ENCODE measurements around the gene PNRC1.
"Not testable (repeated sequence)": the region's sequence is repeated elsewhere in the genome, so short reads cannot be mapped to it uniquely, and the experiment has no call there.

PNRC1 gene

GRCh38 chr6:89048288-89048923 lies 32.1 kb upstream of the PNRC1 start:
- Mint-ChIP-seq H3K4me3 (no peak overlapping the region), H3K27ac (no peak overlapping the region), H3K9me3 (no peaks in the 10 kb centered on the region), H3K27me3 (no peaks in the 10 kb centered on the region), H3K4me1 (ENCODE audit: low read depth) (peaks cover 14% of the 10 kb centered on the region), H3K36me3 (ENCODE audit: low read depth) (no peaks in the 10 kb centered on the region)

GRCh38 chr6:89048985-89049384 lies 31.6 kb upstream of the PNRC1 start:
- Mint-ChIP-seq H3K4me3 (no peak overlapping the region), H3K4me1 (ENCODE audit: low read depth) (peaks cover 14% of the 10 kb centered on the region), H3K9me3 (peaks cover under 1% of the 10 kb centered on the region), H3K36me3 (ENCODE audit: low read depth) (no peaks in the 10 kb centered on the region), H3K27ac (no peak overlapping the region), H3K27me3 (no peaks in the 10 kb centered on the region)

GRCh38 chr6:89050155-89050554 lies 30.4 kb upstream of the PNRC1 start:
- Mint-ChIP-seq H3K27ac (no peak overlapping the region), H3K27me3 (no peaks in the 10 kb centered on the region), H3K9me3 (peaks cover 4% of the 10 kb centered on the region), H3K4me3 (no peak overlapping the region), H3K4me1 (ENCODE audit: low read depth) (peaks cover 14% of the 10 kb centered on the region), H3K36me3 (ENCODE audit: low read depth) (no peaks in the 10 kb centered on the region)

DNA sequence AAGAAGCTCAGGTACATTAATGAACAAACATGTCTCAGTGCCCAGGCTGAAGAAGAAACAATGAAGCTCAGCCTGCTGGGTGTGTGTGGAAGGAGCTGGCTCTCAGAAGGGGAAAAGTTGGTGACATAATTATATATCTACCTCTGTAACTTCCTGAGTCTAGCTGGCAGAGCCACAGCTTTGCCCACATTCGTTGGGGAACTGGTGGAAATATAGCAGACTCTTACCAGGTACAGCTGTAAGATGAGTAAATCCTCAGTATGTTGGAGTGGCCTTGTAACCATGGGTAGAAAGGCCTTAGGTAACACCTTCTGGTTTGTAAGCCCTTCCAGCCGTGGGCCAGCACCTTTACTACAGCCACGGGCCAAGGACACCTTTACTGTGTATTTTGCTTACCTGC lies 29.9 kb upstream of the PNRC1 start:
- peaks cover 14% of the 10 kb centered on the region for H3K4me1 Mint-ChIP-seq (ENCODE audit: low read depth)
- peaks cover 4% of the 10 kb centered on the region for H3K9me3 Mint-ChIP-seq
- no peak overlapping the region for H3K4me3 Mint-ChIP-seq
- H3K36me3 Mint-ChIP-seq (ENCODE audit: low read depth), result no peaks in the 10 kb centered on the region
- H3K27me3 Mint-ChIP-seq, result no peaks in the 10 kb centered on the region
- H3K27ac Mint-ChIP-seq, result no peak overlapping the region

GRCh38 chr6:89051676-89052075 lies 28.9 kb upstream of the PNRC1 start:
- peaks cover 4% of the 10 kb centered on the region for H3K9me3 Mint-ChIP-seq
- H3K27ac Mint-ChIP-seq, result no peak overlapping the region

GRCh38 chr6:89054208-89054607 lies 26.3 kb upstream of the PNRC1 start:
- no peaks in the 10 kb centered on the region for H3K36me3 Mint-ChIP-seq (ENCODE audit: low read depth)
- H3K27me3 Mint-ChIP-seq, result no peaks in the 10 kb centered on the region
- no peak overlapping the region for H3K4me3 Mint-ChIP-seq
- peaks cover 4% of the 10 kb centered on the region for H3K9me3 Mint-ChIP-seq
- H3K27ac Mint-ChIP-seq, result no peak overlapping the region
- H3K4me1 Mint-ChIP-seq (ENCODE audit: low read depth), result peaks cover 14% of the 10 kb centered on the region

More at GRCh38 chr6:89051676-89052075, 28.9 kb upstream of the PNRC1 start:
- Mint-ChIP-seq H3K4me3 (no peak overlapping the region), H3K36me3 (ENCODE audit: low read depth) (no peaks in the 10 kb centered on the region), H3K27me3 (no peaks in the 10 kb centered on the region), H3K4me1 (ENCODE audit: low read depth) (peaks cover 14% of the 10 kb centered on the region)

DNA sequence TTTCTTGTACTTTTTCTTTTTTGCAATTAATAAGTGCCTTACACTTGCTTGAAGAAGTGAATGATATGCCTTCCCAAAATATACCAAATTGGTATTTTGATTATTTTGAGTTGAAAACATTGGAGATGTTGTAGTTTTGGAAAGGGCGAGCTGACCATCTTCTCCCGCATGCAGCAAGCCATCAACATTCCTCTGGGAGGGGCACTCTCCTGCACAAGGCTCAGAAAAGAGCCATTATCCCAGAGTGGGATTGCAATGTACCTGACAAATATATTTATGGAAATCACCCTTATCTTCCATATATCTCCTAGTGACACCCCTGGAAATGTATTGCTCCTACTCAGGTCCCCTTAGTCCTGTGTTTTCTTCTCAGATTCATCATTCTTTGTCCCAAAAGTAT lies 22.8 kb upstream of the PNRC1 start:
- no peaks in the 10 kb centered on the region for H3K27me3 Mint-ChIP-seq

DNA sequence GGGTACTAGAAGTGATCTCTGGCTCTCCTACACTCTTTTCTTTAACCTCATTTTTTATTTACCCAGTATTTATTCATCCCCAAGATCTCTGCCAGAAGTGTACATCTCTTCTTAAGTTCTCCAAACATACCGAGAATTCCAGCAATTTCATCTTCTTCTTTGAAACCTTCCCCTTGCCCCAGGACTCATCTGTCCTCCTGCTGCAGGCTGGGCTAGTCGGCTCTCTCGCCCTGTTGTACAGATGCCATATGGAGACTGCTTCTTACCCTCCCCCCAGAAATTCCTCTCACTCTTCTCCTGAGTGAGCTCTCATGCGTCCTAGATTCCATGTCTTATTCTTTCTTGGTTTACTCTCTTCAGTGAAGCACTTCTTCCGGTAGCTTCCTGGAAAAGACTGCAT lies 21.9 kb upstream of the PNRC1 start:
- Mint-ChIP-seq H3K4me1 (ENCODE audit: low read depth) (no peaks in the 10 kb centered on the region), H3K27me3 (no peaks in the 10 kb centered on the region), H3K4me3 (no peak overlapping the region), H3K27ac (no peak overlapping the region), H3K9me3 (peaks cover 4% of the 10 kb centered on the region), H3K36me3 (ENCODE audit: low read depth) (no peaks in the 10 kb centered on the region)

More for the DNA sequence above, 22.8 kb upstream of the PNRC1 start:
- Mint-ChIP-seq H3K36me3 (ENCODE audit: low read depth) (no peaks in the 10 kb centered on the region), H3K27ac (no peak overlapping the region), H3K4me3 (no peak overlapping the region), H3K9me3 (peaks cover 4% of the 10 kb centered on the region), H3K4me1 (ENCODE audit: low read depth) (no peaks in the 10 kb centered on the region)

DNA sequence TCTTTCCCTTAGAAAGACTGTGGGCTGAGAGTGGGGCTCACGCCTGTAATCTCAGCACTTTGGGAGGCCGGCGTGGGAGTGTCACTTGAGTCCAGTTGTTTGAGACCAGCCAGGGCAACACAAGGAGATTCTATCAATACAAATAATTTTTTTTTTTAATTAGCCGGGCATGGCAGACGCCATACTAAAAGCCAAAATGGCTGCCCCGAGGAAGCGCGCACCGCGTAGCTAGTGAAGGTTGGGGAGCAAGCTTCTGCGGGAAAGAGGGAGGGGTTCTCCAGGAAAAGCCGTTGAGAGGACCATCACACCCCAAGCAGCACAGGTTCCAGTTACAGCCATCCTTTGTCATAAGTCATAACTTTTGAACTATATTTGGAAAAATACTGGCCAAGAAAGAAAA lies 21.3 kb upstream of the PNRC1 start:
- Mint-ChIP-seq H3K27me3 (no peaks in the 10 kb centered on the region), H3K4me3 (no peak overlapping the region), H3K36me3 (ENCODE audit: low read depth) (no peaks in the 10 kb centered on the region), H3K4me1 (ENCODE audit: low read depth) (no peaks in the 10 kb centered on the region), H3K9me3 (peaks cover 2% of the 10 kb centered on the region), H3K27ac (no peak overlapping the region)

DNA sequence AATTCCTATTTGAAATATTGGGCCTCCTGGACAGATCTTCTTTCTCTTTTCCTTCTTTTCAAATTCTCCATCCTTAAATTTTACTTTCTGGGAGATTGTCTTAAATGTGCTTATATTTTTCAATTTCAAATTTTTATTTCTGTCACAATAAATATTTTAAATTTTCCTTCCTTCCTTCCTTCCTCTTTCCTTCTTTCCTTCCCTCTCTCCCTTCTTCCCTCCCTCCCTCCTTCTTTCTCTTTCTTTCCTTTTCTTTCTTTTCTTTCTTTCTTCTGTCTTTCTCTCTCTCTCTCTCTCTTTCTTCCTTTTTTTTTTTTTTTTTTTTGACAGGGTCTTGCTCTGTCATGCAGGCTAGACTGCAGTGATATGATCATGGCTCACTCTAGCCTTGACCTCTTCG lies 16.7 kb upstream of the PNRC1 start:
- no peaks in the 10 kb centered on the region for H3K9me3 Mint-ChIP-seq
- H3K4me1 Mint-ChIP-seq (ENCODE audit: low read depth), result no peaks in the 10 kb centered on the region
- no peaks in the 10 kb centered on the region for H3K36me3 Mint-ChIP-seq (ENCODE audit: low read depth)
- H3K27me3 Mint-ChIP-seq, result no peaks in the 10 kb centered on the region
- no peak overlapping the region for H3K4me3 Mint-ChIP-seq
- H3K27ac Mint-ChIP-seq, result no peak overlapping the region

DNA sequence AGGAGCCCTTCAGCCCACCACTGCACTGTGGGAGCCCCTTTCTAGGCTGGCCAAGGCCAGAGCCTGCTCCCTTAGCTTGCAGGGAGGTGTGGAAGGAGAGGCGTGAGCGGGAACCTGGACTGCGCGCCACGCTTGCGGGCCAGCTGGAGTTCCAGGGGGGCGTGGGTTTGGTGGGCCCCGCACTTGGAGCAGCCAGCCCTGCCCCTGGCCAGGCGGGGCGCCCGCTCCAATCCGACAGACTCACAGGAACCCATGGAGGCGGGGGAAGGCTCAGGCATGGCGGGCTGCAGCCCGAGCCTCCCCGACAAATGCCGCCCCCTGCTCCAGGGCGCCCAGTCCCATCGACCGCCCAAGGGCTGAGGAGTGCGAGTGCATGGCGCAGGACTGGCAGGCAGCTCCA lies 15.6 kb upstream of the PNRC1 start:
- not testable (repeated sequence) for H3K27me3 Mint-ChIP-seq; H3K27ac Mint-ChIP-seq; H3K9me3 Mint-ChIP-seq; H3K4me3 Mint-ChIP-seq; H3K4me1 Mint-ChIP-seq (ENCODE audit: low read depth); H3K36me3 Mint-ChIP-seq (ENCODE audit: low read depth)

- H3K36me3 Mint-ChIP-seq (ENCODE audit: low read depth); H3K4me1 Mint-ChIP-seq (ENCODE audit: low read depth): not testable (repeated sequence)
These were observed 14.4 kb upstream of the PNRC1 start for GRCh38 chr6:89066121-89066520.

GRCh38 chr6:89066940-89067646 lies 13.5 kb upstream of the PNRC1 start:
- no peak overlapping the region for H3K4me3 Mint-ChIP-seq
- H3K27ac Mint-ChIP-seq, result no peak overlapping the region
- H3K36me3 Mint-ChIP-seq (ENCODE audit: low read depth), result no peaks in the 10 kb centered on the region
- H3K27me3 Mint-ChIP-seq, result no peaks in the 10 kb centered on the region
- H3K4me1 Mint-ChIP-seq (ENCODE audit: low read depth), result no peaks in the 10 kb centered on the region
- no peaks in the 10 kb centered on the region for H3K9me3 Mint-ChIP-seq

More at GRCh38 chr6:89066121-89066520, 14.4 kb upstream of the PNRC1 start:
- H3K27ac Mint-ChIP-seq, H3K9me3 Mint-ChIP-seq, H3K4me3 Mint-ChIP-seq, H3K27me3 Mint-ChIP-seq: not testable (repeated sequence)

DNA sequence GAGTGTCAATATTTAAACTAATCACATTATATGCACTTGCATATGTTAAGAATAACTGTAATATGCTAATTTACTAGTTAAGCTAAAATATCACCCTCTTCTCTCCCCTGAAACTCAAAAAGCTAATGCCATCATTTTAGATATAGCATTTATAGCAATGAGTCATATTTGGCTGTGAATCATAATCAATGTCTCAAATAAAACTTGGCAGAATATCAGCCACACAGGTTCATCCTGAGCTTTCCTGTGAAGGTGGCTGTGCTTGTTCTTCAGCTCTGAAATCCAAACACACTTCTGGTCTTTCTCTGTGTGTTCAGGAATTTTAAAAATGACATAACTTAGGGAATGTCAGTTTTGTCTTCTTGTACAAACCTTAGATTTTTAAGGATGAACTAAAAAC lies 12.8 kb upstream of the PNRC1 start:
- H3K36me3 Mint-ChIP-seq (ENCODE audit: low read depth), result no peaks in the 10 kb centered on the region
- H3K27me3 Mint-ChIP-seq, result no peaks in the 10 kb centered on the region
- H3K4me3 Mint-ChIP-seq, result no peak overlapping the region
- no peak overlapping the region for H3K27ac Mint-ChIP-seq
- H3K9me3 Mint-ChIP-seq, result no peaks in the 10 kb centered on the region
- H3K4me1 Mint-ChIP-seq (ENCODE audit: low read depth), result no peaks in the 10 kb centered on the region

GRCh38 chr6:89068695-89069094 lies 11.9 kb upstream of the PNRC1 start:
- Mint-ChIP-seq H3K36me3 (ENCODE audit: low read depth) (no peaks in the 10 kb centered on the region), H3K4me1 (ENCODE audit: low read depth) (no peaks in the 10 kb centered on the region), H3K9me3 (no peaks in the 10 kb centered on the region), H3K4me3 (no peak overlapping the region), H3K27me3 (no peaks in the 10 kb centered on the region), H3K27ac (no peak overlapping the region)
